CD14-positive monocyte (primary cell): ENCODE results near the gene EEPD1. TPM values are rescaled to one million over a fixed set of nuclear protein-coding genes. Genes with fewer than 3 reads are reported as not detected.

Experiments used
- DNase-seq, 3 donors: peaks; one replicate each; pipeline ENCODE4 v3.0.0-alpha.2; 2011 to 2022
- H2AFZ ChIP-seq: 2 replicates; pipeline ENCODE4 v1.6.0; 2012; ENCODE audit warnings: mild to moderate bottlenecking, low read depth, low read length, inconsistent platforms; ENCODE audit not compliant: insufficient read depth, poor library complexity, severe bottlenecking
- H3K27ac ChIP-seq, 2 donors: 1 replicate in 1 of 2; 2 replicates in 1 of 2; pipeline ENCODE4 v1.5.1; 2012 to 2013; ENCODE audit warnings: low read length in 2 of 2, control low read depth in 1 of 2, inconsistent platforms in 1 of 2, low read depth in 1 of 2, mild to moderate bottlenecking in 1 of 2
- H3K27me3 ChIP-seq, 2 donors: one replicate each; pipeline versions ENCODE4 v1.6.0 to v1.6.1; 2011 to 2013; ENCODE audit warnings: low read length in 2 of 2; ENCODE audit not compliant: control insufficient read depth in 2 of 2, insufficient read depth in 2 of 2
- H3K36me3 ChIP-seq, 2 donors: replicated peaks in 1 of 2; 1 replicate in 1 of 2; 2 replicates in 1 of 2; pipeline versions ENCODE4 v1.5.1 to v1.6.1; 2012 to 2013; ENCODE audit warnings: low read length in 2 of 2, control low read depth in 1 of 2, inconsistent platforms in 1 of 2, mild to moderate bottlenecking in 1 of 2; ENCODE audit not compliant: insufficient read depth in 2 of 2, control insufficient read depth in 1 of 2
- H3K4me1 ChIP-seq, 2 donors: 1 replicate in 1 of 2; 2 replicates in 1 of 2; pipeline versions ENCODE4 v1.5.1 to v1.6.1; 2012 to 2013; ENCODE audit warnings: low read length in 2 of 2, control low read depth in 1 of 2, inconsistent platforms in 1 of 2, mild to moderate bottlenecking in 1 of 2, moderate library complexity in 1 of 2; ENCODE audit not compliant: insufficient read depth in 2 of 2, control insufficient read depth in 1 of 2
- H3K4me2 ChIP-seq: replicated peaks from 2 replicates; pipeline ENCODE3; 2012; ENCODE audit warnings: low read length, moderate library complexity, mild to moderate bottlenecking; ENCODE audit not compliant: poor library complexity, severe bottlenecking; ENCODE audit errors: extremely low read depth
- H3K4me3 ChIP-seq, 3 experiments: fragments of 200-600 bp in 1 of 3; sonication (generic) in 1 of 3; replicated peaks in 1 of 3; 1 replicate in 2 of 3; 2 replicates in 1 of 3; pipeline ENCODE4 v1.5.1; 2011 to 2013; ENCODE audit warnings: low read length in 3 of 3, mild to moderate bottlenecking in 3 of 3, control low read depth in 2 of 3, low read depth in 2 of 3, inconsistent platforms in 1 of 3, moderate library complexity in 1 of 3
- H3K79me2 ChIP-seq: 2 replicates; pipeline ENCODE4 v1.6.0; 2012; ENCODE audit warnings: mild to moderate bottlenecking, control low read depth, inconsistent platforms, low read length, moderate library complexity; ENCODE audit not compliant: insufficient read depth
- H3K9ac ChIP-seq: 2 replicates; pipeline ENCODE4 v1.6.0; 2017; ENCODE audit warnings: low read length, mild to moderate bottlenecking; ENCODE audit not compliant: insufficient read depth, poor library complexity, severe bottlenecking
- H3K9me3 ChIP-seq, 2 donors: replicated peaks in 1 of 2; 1 replicate in 1 of 2; 2 replicates in 1 of 2; pipeline versions ENCODE4 v1.5.1 to v1.6.1; 2012 to 2013; ENCODE audit warnings: low read length in 2 of 2, control low read depth in 1 of 2; ENCODE audit not compliant: control insufficient read depth in 1 of 2, insufficient read depth in 1 of 2
- H4K20me1 ChIP-seq: 2 replicates; pipeline ENCODE4 v1.6.0; 2012; ENCODE audit warnings: mild to moderate bottlenecking, low read length, control low read depth, moderate library complexity; ENCODE audit not compliant: insufficient read depth
- H3K27ac Mint-ChIP-seq, 7 donors: one replicate each; pipeline ENCODE4 v1.8.0; 2020; ENCODE audit warnings: mild to moderate bottlenecking in 7 of 7, mixed read lengths in 7 of 7, moderate library complexity in 6 of 7, inconsistent platforms in 2 of 7
- H3K27me3 Mint-ChIP-seq, 3 donors: one replicate each; pipeline ENCODE4 v1.8.0; 2021 to 2022; ENCODE audit warnings: low read depth in 3 of 3, mild to moderate bottlenecking in 3 of 3, mixed read lengths in 3 of 3, moderate library complexity in 3 of 3, inconsistent platforms in 1 of 3
- H3K36me3 Mint-ChIP-seq, 2 donors: one replicate each; pipeline ENCODE4 v1.8.0; 2020; ENCODE audit warnings: mixed read lengths in 2 of 2, inconsistent platforms in 1 of 2, mild to moderate bottlenecking in 1 of 2
- H3K4me1 Mint-ChIP-seq: one replicate; pipeline ENCODE4 v1.8.0; 2020; ENCODE audit warnings: mild to moderate bottlenecking, mixed read lengths
- H3K4me3 Mint-ChIP-seq, 2 donors: one replicate each; pipeline ENCODE4 v1.8.0; 2020; ENCODE audit warnings: mild to moderate bottlenecking in 2 of 2, mixed read lengths in 2 of 2, moderate library complexity in 1 of 2
- H3K9me3 Mint-ChIP-seq, 7 donors: one replicate each; pipeline ENCODE4 v1.8.0; 2020 to 2022; ENCODE audit warnings: mixed read lengths in 7 of 7, mild to moderate bottlenecking in 6 of 7, moderate library complexity in 6 of 7, inconsistent platforms in 2 of 7
- CTCF ChIP-seq: fragments of 200-600 bp; IDR thresholded peaks from one replicate; pipeline ENCODE4 v1.8.0; 2022; ENCODE audit warnings: antibody characterized with exemption, mild to moderate bottlenecking
- WGBS: methylation state at CpG from one replicate; pipeline ENCODE4 v1.1.5; 2013; ENCODE audit warnings: missing lambda C conversion rate; ENCODE audit not compliant: insufficient coverage; 5-methylcytosine and 5-hydroxymethylcytosine counted together
- intact Hi-C, 2 donors: fragments of 100-400 bp; cut with micrococcal nuclease; formaldehyde crosslinking; loops; one replicate each; pipeline versions ENCODE4 v1.15.0 to v1.15.1; 2023
- polyA plus RNA-seq, 3 donors: library from polyadenylated mRNA; depleted of rRNA in 1 of 3; unstranded in 2 of 3; stranded (reverse) in 1 of 3; fragments of 300-500 nt in 2 of 3; fragments of >200 nt in 1 of 3; fragmentation: Illumina TruSeq in 2 of 3; gene quantifications; 1 replicate in 2 of 3; 2 replicates in 1 of 3; pipeline ENCODE4 v1.2.3, GENCODE V29; 2012 to 2021

Gene EEPD1
- polyA plus RNA-seq, 3 donors: 8.6 to 14.4 (median 12.6) TPM

- H2AFZ ChIP-seq: no peak overlapping the region
- H3K4me3 ChIP-seq: no peak overlapping the region
- no peaks in the 10 kb centered on the region for H3K9me3 ChIP-seq
- Mint-ChIP-seq H3K4me3 (no peak overlapping the region), H3K4me1 (no peaks in the 10 kb centered on the region), H3K36me3 (no peaks in the 10 kb centered on the region), H3K9me3 (peaks cover 2 to 11% (median 5%) of the 10 kb centered on the region in 7 donors), H3K27ac (peak overlapping the region in 1 of 7 donors; percentile 5), H3K27me3 (peaks cover 0 to 2% (median 0%) of the 10 kb centered on the region in 3 donors)
- TF ChIP-seq CTCF: no peak
- no peaks in the 10 kb centered on the region for H3K27me3 ChIP-seq
- no peaks in the 10 kb centered on the region for H4K20me1 ChIP-seq
- intact Hi-C loops: no loop called here
- H3K4me1 ChIP-seq: no peaks in the 10 kb centered on the region
- H3K9ac ChIP-seq: no peak overlapping the region
- no peaks in the 10 kb centered on the region for H3K79me2 ChIP-seq
- no peak for DNase-seq
- H3K27ac ChIP-seq: no peak overlapping the region
- no peak overlapping the region for H3K4me2 ChIP-seq
- H3K36me3 ChIP-seq: no peaks in the 10 kb centered on the region
These were observed 15.8 kb upstream of the EEPD1 start for GRCh38 chr7:36137258-36137657.

- Histone ChIP-seq H2AFZ (no peak overlapping the region), H4K20me1 (no peaks in the 10 kb centered on the region), H3K27me3 (no peaks in the 10 kb centered on the region), H3K36me3 (no peaks in the 10 kb centered on the region), H3K79me2 (no peaks in the 10 kb centered on the region), H3K27ac (no peak overlapping the region), H3K4me3 (no peak overlapping the region), H3K4me2 (no peak overlapping the region), H3K4me1 (no peaks in the 10 kb centered on the region), H3K9ac (no peak overlapping the region), H3K9me3 (no peaks in the 10 kb centered on the region)
- Mint-ChIP-seq H3K36me3 (no peaks in the 10 kb centered on the region), H3K27ac (no peak overlapping the region), H3K27me3 (peaks cover 0 to 2% (median 0%) of the 10 kb centered on the region in 3 donors), H3K4me1 (no peaks in the 10 kb centered on the region), H3K4me3 (no peak overlapping the region), H3K9me3 (peaks cover 2 to 11% (median 5%) of the 10 kb centered on the region in 7 donors)
- 100% methylated on average over 1 of the region's 2 CpGs for WGBS
- intact Hi-C loops: no loop called here
- no peak for TF ChIP-seq CTCF
- no peak for DNase-seq
These were observed 15.3 kb upstream of the EEPD1 start for GRCh38 chr7:36137754-36138153.
